HG03045 (cell line): ENCODE data around the gene TRMT1.
"Not testable (repeated sequence)": the region's sequence is repeated elsewhere in the genome, so short reads cannot be mapped to it uniquely, and the experiment has no call there.

Source experiments
- ATAC-seq: cut with Tn5 transposase; IDR thresholded peaks from one replicate; pipeline ENCODE4 v1.9.1; 2021; ENCODE audit warnings: mild to moderate bottlenecking, moderate library complexity; ENCODE audit not compliant: unreplicated experiment

Gene TRMT1

DNA sequence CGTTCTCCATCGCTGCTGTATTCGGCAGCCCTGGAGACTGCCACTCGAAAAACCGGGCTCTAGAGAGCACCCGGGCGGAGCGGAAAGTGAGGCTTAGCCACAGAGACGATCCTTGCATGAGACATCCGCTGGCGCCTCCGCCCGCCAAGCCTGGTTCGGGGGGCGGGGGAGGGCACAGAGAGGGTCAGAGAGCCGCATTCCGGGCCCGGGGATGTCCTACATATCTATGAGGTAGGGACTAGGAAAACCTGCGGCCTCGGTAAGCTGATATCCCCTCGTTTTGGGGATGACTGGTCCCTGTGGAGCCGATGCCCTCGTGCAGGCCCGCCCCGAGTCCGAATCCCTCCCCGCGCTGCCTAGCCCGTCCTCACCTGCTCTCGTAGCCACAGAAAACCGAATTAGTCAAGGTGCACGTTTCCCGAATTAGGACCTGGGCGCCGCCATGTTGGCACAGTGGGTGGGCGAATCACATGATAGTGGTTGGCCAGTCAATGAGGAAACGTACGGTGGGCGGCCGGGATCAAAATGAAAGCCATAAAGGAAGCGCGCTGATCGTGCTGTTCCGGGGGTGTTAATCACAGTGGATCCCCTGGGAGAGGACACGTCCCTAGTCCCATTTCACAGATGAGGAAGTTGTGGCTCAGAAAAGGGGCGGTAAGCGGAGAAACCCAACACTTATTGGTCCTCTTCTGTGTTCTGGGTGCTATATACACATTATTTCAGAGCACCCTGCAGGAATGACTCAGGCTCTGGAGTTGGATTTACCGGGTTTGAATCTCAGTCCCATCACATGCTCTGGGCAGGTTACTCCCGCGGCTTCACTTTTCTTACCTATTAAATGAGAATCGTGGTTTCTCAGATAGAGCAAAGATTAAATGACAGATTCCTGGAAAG is at the start of gene TRMT1:
Gene TRMT1 (minus strand): TSS at position 459 of the 894 bp plus-strand sequence. CDS start 341 bp downstream, at position 118.
- ATAC-seq, result peak; percentile 48

- ATAC-seq, result not testable (repeated sequence)
Observed at GRCh38 chr19:13166151-13166550, 49.6 kb upstream of the TRMT1 start.

- no peak for ATAC-seq
Observed at GRCh38 chr19:13165162-13165997, 48.8 kb upstream of the TRMT1 start.

DNA sequence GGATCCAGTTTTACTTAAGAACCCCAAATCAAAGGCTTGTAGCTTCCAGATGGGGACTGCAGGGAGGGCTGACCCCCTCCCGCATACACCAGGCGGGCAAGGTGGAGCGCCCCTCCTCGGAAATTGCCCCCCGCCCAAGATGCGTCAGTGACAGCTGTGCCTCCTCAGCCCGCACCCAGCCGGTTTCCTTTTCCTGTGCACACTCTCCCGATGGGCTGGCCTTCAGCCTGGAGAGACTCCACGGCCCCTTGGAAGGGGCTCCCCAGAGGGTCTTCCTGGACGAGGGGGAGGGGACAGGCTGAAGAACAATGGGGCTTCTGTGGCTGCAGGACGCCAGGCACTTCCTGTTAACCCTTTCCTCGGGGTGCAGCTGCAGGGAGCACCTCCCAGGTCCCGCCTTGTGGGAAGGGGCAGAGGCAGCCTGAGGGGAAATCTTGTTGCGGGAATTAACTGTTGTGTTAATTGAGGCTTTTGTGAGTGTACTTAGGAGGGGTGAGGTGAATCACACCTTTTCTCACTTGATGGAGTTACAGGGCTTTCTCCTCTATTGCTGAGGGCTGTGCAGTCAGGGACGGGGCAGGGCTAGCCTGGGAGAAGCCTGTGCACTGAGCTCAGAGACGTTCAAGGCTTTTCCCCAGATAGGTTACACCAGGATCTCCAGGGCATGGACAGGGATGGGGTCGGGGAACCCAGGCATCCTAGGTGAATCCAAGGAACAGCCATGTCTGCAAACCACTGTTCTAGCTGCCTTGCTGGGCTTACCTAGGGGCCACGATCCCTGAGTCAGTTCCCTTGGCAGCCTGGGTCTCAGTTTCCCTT is 48.0 kb upstream of the TRMT1 start:
- no peak for ATAC-seq

DNA sequence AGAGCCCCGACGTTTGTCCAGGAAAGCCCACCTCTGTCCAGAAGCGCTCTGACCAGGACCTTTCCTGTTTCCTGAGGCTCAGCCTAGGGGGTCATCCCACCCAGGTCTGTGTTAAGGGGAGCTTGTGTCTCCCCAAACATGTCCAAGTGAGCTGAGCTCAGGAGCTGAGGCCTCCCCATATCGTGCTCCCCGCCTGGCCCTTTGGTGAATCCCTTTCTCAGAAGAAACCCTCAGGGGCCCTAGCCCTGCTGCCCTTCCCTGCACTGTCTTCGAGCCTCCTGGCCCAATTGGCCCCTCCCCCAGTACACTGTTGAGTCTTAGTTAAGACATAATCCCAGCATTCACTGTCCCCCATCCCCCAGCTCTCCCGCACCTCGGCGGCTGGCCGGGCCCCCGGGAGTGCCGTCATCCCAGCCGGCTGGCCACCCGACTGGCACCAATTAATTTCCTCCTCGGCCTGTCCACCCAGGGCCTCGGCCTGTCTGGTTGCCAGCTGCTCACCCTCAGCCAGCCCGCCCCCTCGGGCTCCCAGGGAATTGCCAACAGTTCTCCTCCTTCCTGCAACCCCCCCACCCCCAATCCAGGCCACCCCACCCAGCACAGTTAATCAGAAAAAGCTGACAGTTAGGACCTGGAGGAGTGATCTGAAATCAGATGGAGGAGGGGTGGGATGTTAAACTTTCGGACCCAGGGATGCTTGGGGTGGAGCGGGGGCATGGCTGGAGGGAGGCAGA is 47.2 kb upstream of the TRMT1 start:
- ATAC-seq, result no peak

DNA sequence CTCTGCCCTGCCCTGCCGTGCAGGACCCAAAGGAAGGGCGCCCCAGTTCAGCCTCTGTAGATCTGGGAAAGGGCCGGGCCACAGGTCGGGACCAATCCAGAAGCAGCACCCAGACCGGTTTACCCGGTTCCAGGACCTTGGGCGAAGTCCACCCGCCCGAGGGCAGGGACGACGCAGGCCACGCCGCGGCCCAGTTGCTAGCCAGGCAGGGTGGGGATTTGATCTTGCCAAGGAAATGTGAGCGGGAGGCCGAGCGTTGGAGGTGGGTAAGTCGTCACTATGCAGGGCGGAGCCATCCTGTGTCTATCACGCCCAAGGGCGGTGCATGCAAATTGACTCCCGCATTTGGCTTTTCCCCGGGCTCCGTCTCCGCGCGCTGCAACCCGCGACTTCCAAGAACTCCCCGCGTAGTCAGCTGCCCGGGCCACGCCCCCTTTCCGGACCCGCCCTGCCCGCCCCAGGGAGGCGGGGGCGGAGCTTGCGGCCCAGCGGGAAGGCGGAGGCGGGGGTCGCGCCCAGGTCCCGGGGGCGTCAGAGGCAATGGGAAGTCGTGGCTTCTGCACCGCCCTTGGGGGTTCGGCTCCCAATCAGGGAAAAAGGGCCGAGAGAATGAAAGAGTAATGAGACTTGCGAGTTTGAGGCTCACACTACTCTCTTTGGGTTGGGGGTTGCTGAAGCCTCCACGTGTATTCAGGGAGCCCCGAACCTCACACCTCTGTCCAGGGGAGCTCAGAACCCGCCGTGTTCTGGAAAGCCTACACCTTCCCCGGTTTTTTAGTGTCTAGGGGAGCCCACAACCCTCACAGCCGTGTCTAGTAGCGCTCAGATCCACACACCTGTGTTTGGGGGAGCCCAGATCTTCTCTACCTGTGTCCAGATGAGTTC is 46.4 kb upstream of the TRMT1 start:
- ATAC-seq, result peak; percentile 51

DNA sequence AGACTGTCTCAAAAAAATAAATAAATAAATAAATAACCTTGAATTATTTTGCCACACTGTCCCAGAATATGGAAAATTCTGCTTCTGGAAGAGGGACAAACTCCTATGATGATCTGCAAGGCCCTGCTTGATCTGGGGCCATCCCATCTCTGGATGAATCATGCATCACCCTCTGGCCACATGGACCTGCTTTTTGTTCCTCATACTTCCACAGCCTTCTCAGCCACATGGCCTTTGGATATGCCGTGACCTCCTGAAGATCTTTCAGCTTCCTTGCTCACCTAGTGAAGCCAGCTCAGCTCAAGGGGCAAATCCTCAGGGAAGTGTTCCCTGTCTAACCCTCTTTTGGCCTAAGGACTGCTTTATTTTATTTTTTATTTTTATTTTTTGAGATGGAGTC is 44.0 kb upstream of the TRMT1 start:
- no peak for ATAC-seq

- ATAC-seq, result no peak
Observed at GRCh38 chr19:13159713-13160112, 43.2 kb upstream of the TRMT1 start.

DNA sequence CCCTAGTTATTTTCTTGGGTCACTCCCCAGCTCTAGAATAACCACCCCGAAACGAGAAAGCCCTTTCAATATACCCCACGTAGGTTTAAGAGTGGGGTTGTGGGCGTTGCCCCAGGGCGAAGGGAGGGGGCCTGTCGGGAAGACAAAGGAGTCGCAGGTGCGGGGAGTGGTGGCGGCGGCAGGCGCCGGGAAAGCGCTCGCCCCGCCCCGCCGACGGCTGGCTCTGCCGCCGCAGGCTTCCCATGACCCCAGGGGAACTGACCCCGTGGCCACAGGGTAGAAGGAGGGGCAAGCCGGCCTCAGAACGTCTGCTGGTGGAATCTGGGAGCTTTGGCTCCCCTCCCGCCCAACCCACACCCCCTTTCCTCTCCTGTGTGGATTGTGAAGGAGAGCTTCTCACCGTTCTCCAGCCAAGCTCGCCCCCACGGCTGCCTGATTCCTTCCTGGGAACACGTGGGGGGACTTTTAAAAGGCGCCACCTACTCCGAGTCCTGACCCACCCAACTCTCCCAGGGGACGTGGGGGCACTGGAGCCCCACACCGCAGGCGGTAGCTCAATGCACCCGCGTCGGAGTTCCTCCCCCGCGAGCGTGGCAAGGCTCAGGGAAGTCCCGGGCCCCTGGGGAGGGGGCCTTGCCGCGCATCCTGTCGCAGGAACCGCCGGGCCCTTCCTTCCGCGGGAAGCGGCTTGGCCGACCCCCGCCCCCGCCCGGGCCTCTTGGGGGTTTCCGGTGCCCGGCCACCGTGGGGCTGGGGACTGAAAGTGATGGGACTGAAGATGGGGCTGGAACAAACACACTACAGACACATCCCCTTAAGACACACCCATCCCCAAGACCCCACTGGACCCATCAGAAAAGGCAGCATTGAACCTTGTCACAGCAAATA is 39.2 kb upstream of the TRMT1 start:
- no peak for ATAC-seq

DNA sequence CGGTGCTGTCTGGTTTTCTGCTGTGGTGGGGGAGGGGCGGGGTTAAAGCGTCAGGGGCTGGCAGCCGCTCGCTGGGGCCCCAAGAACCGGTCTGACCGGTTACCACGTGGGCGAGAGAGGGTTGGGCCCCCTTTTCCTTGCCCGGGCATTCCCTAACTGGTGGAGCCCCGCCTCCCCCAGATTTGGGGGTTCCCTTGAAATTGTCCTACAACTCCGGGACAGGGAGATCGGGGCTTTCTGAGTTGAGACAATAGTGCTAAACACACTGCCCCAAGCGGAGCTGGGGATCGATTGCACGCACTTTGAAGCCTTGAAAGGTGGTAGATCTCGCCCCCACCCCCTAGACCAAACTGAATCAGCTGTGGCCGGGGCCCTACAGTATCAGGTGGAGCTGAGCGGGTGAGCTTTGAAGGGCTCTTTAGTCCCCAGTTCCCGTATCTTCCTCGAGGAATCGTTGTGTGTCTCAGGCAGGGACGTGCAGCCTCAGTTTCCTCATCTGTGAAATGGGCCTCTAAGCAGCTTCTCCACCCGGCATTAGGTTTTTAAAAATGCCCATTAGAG is 38.5 kb upstream of the TRMT1 start:
- no peak for ATAC-seq

GRCh38 chr19:13154241-13154778 is 37.8 kb upstream of the TRMT1 start:
- no peak for ATAC-seq

GRCh38 chr19:13153569-13154240 is 37.2 kb upstream of the TRMT1 start:
- no peak for ATAC-seq

- ATAC-seq, result peak; percentile 32
Observed at GRCh38 chr19:13152974-13153568, 36.5 kb upstream of the TRMT1 start.

GRCh38 chr19:13152356-13152973 is 35.9 kb upstream of the TRMT1 start:
- peak; percentile 13 for ATAC-seq

DNA sequence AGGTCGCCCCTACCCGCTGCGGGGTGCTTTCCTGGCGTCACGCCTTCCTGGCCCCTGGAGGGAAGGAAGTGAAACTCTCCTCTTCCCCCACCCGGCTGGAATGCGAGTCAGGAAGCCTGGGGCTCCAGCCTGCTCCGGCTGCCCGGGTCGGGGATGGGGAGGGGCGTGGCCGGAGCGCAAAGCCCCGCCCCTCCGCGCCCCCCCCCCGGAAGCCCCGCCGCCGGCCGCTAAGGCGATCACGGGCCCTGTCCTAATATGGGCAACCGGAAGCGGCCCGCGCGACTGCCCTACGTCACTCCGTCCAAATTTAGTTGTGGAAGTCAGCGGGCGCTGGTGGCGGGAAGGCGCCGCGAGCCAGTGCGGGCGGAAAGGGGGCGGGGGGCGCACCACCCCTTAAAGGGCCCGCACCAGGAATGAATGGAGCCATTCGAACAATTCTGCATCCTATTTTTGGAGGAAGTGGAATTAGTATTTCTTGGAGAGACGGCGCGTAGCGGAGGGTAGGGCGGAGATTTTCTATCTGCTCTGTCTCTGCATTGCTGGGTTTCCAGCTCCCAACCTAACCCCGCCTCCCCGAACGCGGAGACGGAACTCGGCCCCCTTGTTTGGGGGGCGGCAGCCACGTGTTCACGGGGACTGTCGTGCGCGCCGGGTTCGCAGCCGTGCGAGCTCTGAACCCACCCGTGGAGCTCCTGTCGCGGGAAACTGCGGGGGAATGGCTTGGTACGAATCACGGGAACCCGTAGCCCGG is 35.2 kb upstream of the TRMT1 start:
- peak; percentile 37 for ATAC-seq
